Measurements from ENCODE around the gene CEPT1. TPM values are rescaled to one million over a fixed set of nuclear protein-coding genes. Genes with fewer than 3 reads are reported as not detected.

CEPT1 gene
- total and polyA plus RNA-seq, 2 of the 13 experiments (the other 11 are each of a cell fraction or from before 2014, with no cell fraction given), result 35.7 to 48.2 TPM

DNA sequence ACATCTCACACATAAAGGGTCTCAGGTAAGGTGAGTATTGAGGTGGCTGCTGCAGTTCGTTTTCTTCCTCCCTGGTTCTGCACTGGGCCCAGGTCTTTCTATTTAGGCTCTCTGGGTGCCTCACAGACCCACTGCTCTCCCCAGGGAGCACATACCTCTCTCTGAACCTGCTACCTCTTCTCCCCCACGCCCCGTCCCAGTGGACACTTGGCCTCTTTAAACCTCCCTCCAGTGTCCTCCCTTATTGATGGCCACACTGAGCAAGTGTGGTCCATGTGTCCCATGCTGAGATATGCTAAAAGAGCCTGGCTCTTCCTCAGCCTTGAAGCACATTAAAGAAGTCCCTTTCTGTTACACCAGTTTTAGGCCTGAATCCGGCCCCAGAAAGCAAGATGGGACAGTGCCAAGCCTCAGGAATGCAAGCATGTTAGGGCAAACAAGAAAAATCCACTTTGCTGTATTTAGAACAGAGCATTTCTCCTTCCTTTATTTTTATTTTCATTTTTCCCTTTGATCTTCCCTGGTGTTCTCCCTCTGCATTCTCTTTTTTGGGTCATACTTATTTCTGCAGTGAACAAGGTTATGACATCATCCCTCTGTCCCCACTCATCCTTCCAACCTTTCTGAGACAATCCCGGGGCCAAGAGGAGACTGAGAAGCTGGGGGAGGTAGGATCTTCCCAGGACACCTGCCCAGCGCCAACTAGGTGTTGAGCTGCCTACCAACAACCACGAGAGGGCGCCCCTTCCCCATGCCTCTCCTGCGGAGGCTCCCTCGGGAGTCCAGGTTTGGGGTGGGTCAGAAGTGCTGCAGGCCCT lies 82.5 kb downstream of the CEPT1 start (continued):
- TF ChIP-seq, protein P1, sequence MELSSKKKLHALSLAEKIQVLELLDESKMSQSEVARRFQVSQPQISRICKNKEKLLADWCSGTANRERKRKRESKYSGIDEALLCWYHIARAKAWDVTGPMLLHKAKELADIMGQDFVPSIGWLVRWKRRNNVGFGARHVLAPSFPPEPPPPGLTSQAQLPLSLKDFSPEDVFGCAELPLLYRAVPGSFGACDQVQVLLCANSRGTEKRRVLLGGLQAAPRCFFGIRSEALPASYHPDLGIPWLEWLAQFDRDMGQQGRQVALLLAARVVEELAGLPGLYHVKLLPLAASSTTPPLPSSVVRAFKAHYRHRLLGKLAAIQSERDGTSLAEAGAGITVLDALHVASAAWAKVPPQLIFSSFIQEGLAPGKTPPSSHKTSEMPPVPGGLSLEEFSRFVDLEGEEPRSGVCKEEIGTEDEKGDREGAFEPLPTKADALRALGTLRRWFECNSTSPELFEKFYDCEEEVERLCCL (CRISPR knock-in tag; IDR thresholded peaks at IDR 0.05; ENCODE audit: borderline replicate concordance), result no peak
- TF ChIP-seq NR2F1 (CRISPR knock-in tag; IDR thresholded peaks at IDR 0.05), result peak in 1 of 2 experiments; percentile 14; a peak in 1 of 4 replicates
- TF ChIP-seq ZFP41 (CRISPR knock-in tag; IDR thresholded peaks at IDR 0.05; ENCODE audit: borderline replicate concordance), result no peak
- TF ChIP-seq, protein P2, sequence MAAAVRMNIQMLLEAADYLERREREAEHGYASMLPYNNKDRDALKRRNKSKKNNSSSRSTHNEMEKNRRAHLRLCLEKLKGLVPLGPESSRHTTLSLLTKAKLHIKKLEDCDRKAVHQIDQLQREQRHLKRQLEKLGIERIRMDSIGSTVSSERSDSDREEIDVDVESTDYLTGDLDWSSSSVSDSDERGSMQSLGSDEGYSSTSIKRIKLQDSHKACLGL (CRISPR knock-in tag; IDR thresholded peaks at IDR 0.05), result no peak
- no peak for TF ChIP-seq ZNF224 (CRISPR knock-in tag; IDR thresholded peaks at IDR 0.05)
- no peak for TF ChIP-seq ZNF33A (CRISPR knock-in tag; IDR thresholded peaks at IDR 0.05; ENCODE audit: borderline replicate concordance)
- TF ChIP-seq, protein P3, sequence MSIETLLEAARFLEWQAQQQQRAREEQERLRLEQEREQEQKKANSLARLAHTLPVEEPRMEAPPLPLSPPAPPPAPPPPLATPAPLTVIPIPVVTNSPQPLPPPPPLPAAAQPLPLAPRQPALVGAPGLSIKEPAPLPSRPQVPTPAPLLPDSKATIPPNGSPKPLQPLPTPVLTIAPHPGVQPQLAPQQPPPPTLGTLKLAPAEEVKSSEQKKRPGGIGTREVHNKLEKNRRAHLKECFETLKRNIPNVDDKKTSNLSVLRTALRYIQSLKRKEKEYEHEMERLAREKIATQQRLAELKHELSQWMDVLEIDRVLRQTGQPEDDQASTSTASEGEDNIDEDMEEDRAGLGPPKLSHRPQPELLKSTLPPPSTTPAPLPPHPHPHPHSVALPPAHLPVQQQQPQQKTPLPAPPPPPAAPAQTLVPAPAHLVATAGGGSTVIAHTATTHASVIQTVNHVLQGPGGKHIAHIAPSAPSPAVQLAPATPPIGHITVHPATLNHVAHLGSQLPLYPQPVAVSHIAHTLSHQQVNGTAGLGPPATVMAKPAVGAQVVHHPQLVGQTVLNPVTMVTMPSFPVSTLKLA (IDR thresholded peaks at IDR 0.05), result no peak
- no peak for TF ChIP-seq HOXA7 (CRISPR knock-in tag; IDR thresholded peaks at IDR 0.05)
- no peak for TF ChIP-seq MEF2D (CRISPR knock-in tag; IDR thresholded peaks at IDR 0.05)
- TF ChIP-seq, protein P4, sequence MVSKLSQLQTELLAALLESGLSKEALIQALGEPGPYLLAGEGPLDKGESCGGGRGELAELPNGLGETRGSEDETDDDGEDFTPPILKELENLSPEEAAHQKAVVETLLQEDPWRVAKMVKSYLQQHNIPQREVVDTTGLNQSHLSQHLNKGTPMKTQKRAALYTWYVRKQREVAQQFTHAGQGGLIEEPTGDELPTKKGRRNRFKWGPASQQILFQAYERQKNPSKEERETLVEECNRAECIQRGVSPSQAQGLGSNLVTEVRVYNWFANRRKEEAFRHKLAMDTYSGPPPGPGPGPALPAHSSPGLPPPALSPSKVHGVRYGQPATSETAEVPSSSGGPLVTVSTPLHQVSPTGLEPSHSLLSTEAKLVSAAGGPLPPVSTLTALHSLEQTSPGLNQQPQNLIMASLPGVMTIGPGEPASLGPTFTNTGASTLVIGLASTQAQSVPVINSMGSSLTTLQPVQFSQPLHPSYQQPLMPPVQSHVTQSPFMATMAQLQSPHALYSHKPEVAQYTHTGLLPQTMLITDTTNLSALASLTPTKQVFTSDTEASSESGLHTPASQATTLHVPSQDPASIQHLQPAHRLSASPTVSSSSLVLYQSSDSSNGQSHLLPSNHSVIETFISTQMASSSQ (IDR thresholded peaks at IDR 0.05; ENCODE audit: low read depth), result no peak
- TF ChIP-seq, protein P4 (CRISPR knock-in tag; IDR thresholded peaks at IDR 0.05; ENCODE audit: borderline replicate concordance), result no peak
- no peak for TF ChIP-seq IKZF4 (CRISPR knock-in tag; IDR thresholded peaks at IDR 0.05; ENCODE audit: borderline replicate concordance, low read depth, not compliant biosample characterization)
- no peak for TF ChIP-seq ZNF460 (CRISPR knock-in tag; IDR thresholded peaks at IDR 0.05; ENCODE audit: borderline replicate concordance)
- TF ChIP-seq ZNF670 (CRISPR knock-in tag; IDR thresholded peaks at IDR 0.05; ENCODE audit: borderline replicate concordance), result no peak
- no peak for TF ChIP-seq ZNF468 (CRISPR knock-in tag; IDR thresholded peaks at IDR 0.05)
- TF ChIP-seq SIX1 (CRISPR knock-in tag; IDR thresholded peaks at IDR 0.05; ENCODE audit: borderline replicate concordance), result no peak
- TF ChIP-seq, protein P5, sequence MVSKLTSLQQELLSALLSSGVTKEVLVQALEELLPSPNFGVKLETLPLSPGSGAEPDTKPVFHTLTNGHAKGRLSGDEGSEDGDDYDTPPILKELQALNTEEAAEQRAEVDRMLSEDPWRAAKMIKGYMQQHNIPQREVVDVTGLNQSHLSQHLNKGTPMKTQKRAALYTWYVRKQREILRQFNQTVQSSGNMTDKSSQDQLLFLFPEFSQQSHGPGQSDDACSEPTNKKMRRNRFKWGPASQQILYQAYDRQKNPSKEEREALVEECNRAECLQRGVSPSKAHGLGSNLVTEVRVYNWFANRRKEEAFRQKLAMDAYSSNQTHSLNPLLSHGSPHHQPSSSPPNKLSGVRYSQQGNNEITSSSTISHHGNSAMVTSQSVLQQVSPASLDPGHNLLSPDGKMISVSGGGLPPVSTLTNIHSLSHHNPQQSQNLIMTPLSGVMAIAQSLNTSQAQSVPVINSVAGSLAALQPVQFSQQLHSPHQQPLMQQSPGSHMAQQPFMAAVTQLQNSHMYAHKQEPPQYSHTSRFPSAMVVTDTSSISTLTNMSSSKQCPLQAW (CRISPR knock-in tag; IDR thresholded peaks at IDR 0.05), result no peak
- no peak for TF ChIP-seq KAT2B (IDR thresholded peaks at IDR 0.05; ENCODE audit: borderline replicate concordance, low read depth, low read length)
- TF ChIP-seq IRX3 (CRISPR knock-in tag; IDR thresholded peaks at IDR 0.05; ENCODE audit: borderline replicate concordance, low read depth), result no peak

Data from HepG2 (cell line).